B cell (primary cell): ENCODE data around the gene PEX14. TPM values are rescaled to one million over a fixed set of nuclear protein-coding genes. Genes with fewer than 3 reads are reported as not detected.

Experiments used
- ATAC-seq: fragments of 200-7000 bp; cut with Tn5 transposase; one replicate; pipeline ENCODE4 v1.10.0; 2021; ENCODE audit warnings: low read depth, mild to moderate bottlenecking, moderate number of reproducible peaks, moderate library complexity
- CTCF ChIA-PET: fragments of 350-600 bp; sonication (Branson Sonifier 250); formaldehyde crosslinking; loops from one replicate; lab custom pipeline; 2021; ENCODE audit warnings: antibody characterized with exemption, inconsistent platforms; lab: Charles Lee
- POLR2A ChIA-PET: fragments of 350-600 bp; sonication (Branson Sonifier 250); formaldehyde crosslinking; loops from one replicate; lab custom pipeline; 2021; ENCODE audit warnings: antibody characterized with exemption; lab: Charles Lee
- DNase-seq: peaks from one replicate; pipeline ENCODE4 v3.0.0; 2013
- H2AFZ ChIP-seq: 2 replicates; pipeline ENCODE4 v1.6.1; 2012; ENCODE audit warnings: mild to moderate bottlenecking, low read depth, low read length; ENCODE audit not compliant: insufficient read depth, poor library complexity, severe bottlenecking
- H3K27ac ChIP-seq, 2 donors: 1 replicate in 1 of 2; 2 replicates in 1 of 2; pipeline ENCODE4 v1.5.1; 2012 to 2013; ENCODE audit warnings: low read length in 2 of 2, mild to moderate bottlenecking in 2 of 2, moderate library complexity in 1 of 2
- H3K27me3 ChIP-seq, 4 experiments: fragments of 200-600 bp in 1 of 4; sonication (generic) in 1 of 4; replicated peaks in 1 of 4; 1 replicate in 2 of 4; 2 replicates in 2 of 4; pipeline versions ENCODE4 v1.6.1 to v1.7.0; 2013 to 2016; ENCODE audit warnings: low read length in 3 of 4, mild to moderate bottlenecking in 2 of 4, mixed read lengths in 1 of 4, moderate library complexity in 1 of 4; ENCODE audit not compliant: insufficient read depth in 4 of 4, control insufficient read depth in 3 of 4; ENCODE audit errors: control extremely low read depth in 1 of 4
- H3K36me3 ChIP-seq, 2 experiments: replicated peaks in 1 of 2; 1 replicate in 1 of 2; 2 replicates in 1 of 2; pipeline versions ENCODE4 v1.6.1 to v1.7.1; 2013; ENCODE audit warnings: low read length in 1 of 2; ENCODE audit not compliant: insufficient read depth in 2 of 2, control insufficient read depth in 1 of 2; ENCODE audit errors: control extremely low read depth in 1 of 2, extremely low read depth in 1 of 2
- H3K4me1 ChIP-seq, 2 donors: fragments of 200-600 bp in 1 of 2; sonication (generic) in 1 of 2; 1 replicate in 1 of 2; 2 replicates in 1 of 2; pipeline versions ENCODE4 v1.5.1 to v1.6.1; 2013 to 2017; ENCODE audit warnings: low read length in 2 of 2; ENCODE audit not compliant: control insufficient read depth in 2 of 2, insufficient read depth in 2 of 2
- H3K4me2 ChIP-seq: replicated peaks from 2 replicates; pipeline ENCODE3; 2012; ENCODE audit warnings: mild to moderate bottlenecking, low read depth, low read length; ENCODE audit not compliant: poor library complexity, severe bottlenecking
- H3K4me3 ChIP-seq, 5 experiments: fragments of 200-600 bp in 1 of 5; sonication (generic) in 1 of 5; 1 replicate in 3 of 5; 2 replicates in 2 of 5; pipeline versions ENCODE4 v1.5.1 to v1.7.0; 2011 to 2016; ENCODE audit warnings: low read length in 4 of 5, mild to moderate bottlenecking in 4 of 5, low read depth in 2 of 5, control low read depth in 1 of 5, moderate library complexity in 1 of 5; ENCODE audit not compliant: insufficient read depth in 1 of 5; ENCODE audit errors: control extremely low read depth in 1 of 5, extremely low read depth in 1 of 5
- H3K79me2 ChIP-seq: fragments of 200-600 bp; sonication (generic); one replicate; pipeline ENCODE4 v1.6.0; 2016; ENCODE audit warnings: low read length; ENCODE audit not compliant: control insufficient read depth, insufficient read depth
- H3K9ac ChIP-seq: fragments of 200-600 bp; sonication (generic); 2 replicates; pipeline ENCODE4 v1.6.1; 2017; ENCODE audit warnings: mild to moderate bottlenecking, low read length, moderate library complexity
- H3K9me3 ChIP-seq, 3 donors: one replicate each; pipeline versions ENCODE4 v1.6.1 to v1.7.1; 2013; ENCODE audit warnings: low read length in 2 of 3; ENCODE audit not compliant: control insufficient read depth in 2 of 3, insufficient read depth in 1 of 3; ENCODE audit errors: control extremely low read depth in 1 of 3
- H4K20me1 ChIP-seq: 2 replicates; pipeline ENCODE4 v1.6.0; 2012; ENCODE audit warnings: mild to moderate bottlenecking, low read length; ENCODE audit not compliant: insufficient read depth, control insufficient read depth, poor library complexity, severe bottlenecking
- H3K27ac Mint-ChIP-seq: one replicate; pipeline ENCODE4 v1.8.0; 2021; ENCODE audit warnings: mixed read lengths
- H3K27me3 Mint-ChIP-seq: one replicate; pipeline ENCODE4 v1.8.0; 2021; ENCODE audit warnings: mixed read lengths
- H3K4me1 Mint-ChIP-seq: one replicate; pipeline ENCODE4 v1.8.0; 2021; ENCODE audit warnings: mixed read lengths
- H3K4me3 Mint-ChIP-seq: one replicate; pipeline ENCODE4 v1.8.0; 2021; ENCODE audit warnings: mixed read lengths
- H3K9me3 Mint-ChIP-seq: one replicate; pipeline ENCODE4 v1.8.0; 2022; ENCODE audit warnings: mixed read lengths; ENCODE audit not compliant: insufficient read depth
- CTCF ChIP-seq: fragments of 200-600 bp; IDR thresholded peaks from one replicate; pipeline ENCODE4 v1.8.0; 2022; ENCODE audit warnings: antibody characterized with exemption, mild to moderate bottlenecking
- EZH2 ChIP-seq: IDR thresholded peaks from 2 replicates; pipeline ENCODE4 v1.6.1; 2012; ENCODE audit warnings: borderline replicate concordance, low read depth, mild to moderate bottlenecking, moderate library complexity, low read length; ENCODE audit not compliant: insufficient read depth, poor library complexity, severe bottlenecking
- WGBS: methylation state at CpG from one replicate; pipeline ENCODE4 v1.1.5; 2013; ENCODE audit warnings: missing lambda C conversion rate; ENCODE audit not compliant: insufficient coverage; 5-methylcytosine and 5-hydroxymethylcytosine counted together
- intact Hi-C: fragments of 100-400 bp; cut with micrococcal nuclease; formaldehyde crosslinking; loops from one replicate; pipeline ENCODE4 v1.10.0; 2022
- polyA plus RNA-seq: library from polyadenylated mRNA; depleted of rRNA; stranded (reverse); fragments of >200 nt; gene quantifications from 2 replicates; pipeline ENCODE4 v1.2.3, GENCODE V29; 2012
- total RNA-seq, 2 donors: library from RNA; stranded (reverse); fragments of 120-200 nt in 1 of 2; gene quantifications; 1 replicate in 1 of 2; 2 replicates in 1 of 2; pipeline versions ENCODE4 v1.2.3 to v1.2.4, GENCODE V29; 2013 to 2022

Gene PEX14
- total and polyA plus RNA-seq, 2 donors (not counting 1 experiment from before 2014, with no cell fraction given) = 14.1 to 19.3 TPM

DNA sequence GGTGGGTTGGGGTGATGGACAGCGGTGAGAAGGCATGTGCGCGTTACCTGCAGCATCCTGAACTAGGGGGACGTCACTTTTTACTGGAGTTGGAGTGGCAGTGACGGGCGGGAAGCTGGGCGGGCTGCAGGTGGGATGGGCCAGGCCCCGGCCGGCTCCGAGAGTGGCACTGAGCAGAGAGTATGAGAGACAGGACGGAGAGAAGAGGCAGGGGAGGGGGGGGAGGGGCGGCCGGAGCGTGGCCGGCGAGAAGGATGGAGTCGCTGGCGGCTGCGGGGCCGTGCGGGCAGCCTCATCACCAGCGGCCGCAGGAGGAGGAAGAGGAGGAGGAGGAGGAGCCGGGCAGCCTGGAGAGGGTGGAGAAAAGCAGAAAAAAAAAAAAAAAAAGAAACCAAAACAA is 167.2 kb downstream of the PEX14 start:
- ATAC-seq (no peak), DNase-seq (no peak)
- peaks cover 0 to 5% (median 0%) of the 10 kb centered on the region in 3 donors for H3K9me3 ChIP-seq
- H3K9ac ChIP-seq = no peak overlapping the region
- H3K4me2 ChIP-seq = no peak overlapping the region
- no peak overlapping the region for H3K27ac Mint-ChIP-seq
- POLR2A ChIA-PET = no interaction called here
- peaks cover 0 to 21% of the 10 kb centered on the region in 2 experiments for H3K36me3 ChIP-seq
- no peaks in the 10 kb centered on the region for H3K79me2 ChIP-seq
- H2AFZ ChIP-seq = no peak overlapping the region
- H3K9me3 Mint-ChIP-seq = no peaks in the 10 kb centered on the region
- no peak for TF ChIP-seq CTCF
- no peak for TF ChIP-seq EZH2
- H3K4me3 Mint-ChIP-seq = no peak overlapping the region
- no peaks in the 10 kb centered on the region for H3K4me1 Mint-ChIP-seq
- no peak overlapping the region for H3K4me3 ChIP-seq
- H3K27ac ChIP-seq = no peak overlapping the region
- H3K27me3 Mint-ChIP-seq = no peaks in the 10 kb centered on the region
- H3K4me1 ChIP-seq = peaks cover 0 to 4% of the 10 kb centered on the region in 2 donors
- H4K20me1 ChIP-seq = no peaks in the 10 kb centered on the region
- H3K27me3 ChIP-seq = peaks cover 0 to 4% (median 1%) of the 10 kb centered on the region in 4 experiments
- 100% methylated on average over 7 of the region's 24 CpGs for WGBS
- CTCF ChIA-PET = no interaction called here
- intact Hi-C loops = no loop called here

DNA sequence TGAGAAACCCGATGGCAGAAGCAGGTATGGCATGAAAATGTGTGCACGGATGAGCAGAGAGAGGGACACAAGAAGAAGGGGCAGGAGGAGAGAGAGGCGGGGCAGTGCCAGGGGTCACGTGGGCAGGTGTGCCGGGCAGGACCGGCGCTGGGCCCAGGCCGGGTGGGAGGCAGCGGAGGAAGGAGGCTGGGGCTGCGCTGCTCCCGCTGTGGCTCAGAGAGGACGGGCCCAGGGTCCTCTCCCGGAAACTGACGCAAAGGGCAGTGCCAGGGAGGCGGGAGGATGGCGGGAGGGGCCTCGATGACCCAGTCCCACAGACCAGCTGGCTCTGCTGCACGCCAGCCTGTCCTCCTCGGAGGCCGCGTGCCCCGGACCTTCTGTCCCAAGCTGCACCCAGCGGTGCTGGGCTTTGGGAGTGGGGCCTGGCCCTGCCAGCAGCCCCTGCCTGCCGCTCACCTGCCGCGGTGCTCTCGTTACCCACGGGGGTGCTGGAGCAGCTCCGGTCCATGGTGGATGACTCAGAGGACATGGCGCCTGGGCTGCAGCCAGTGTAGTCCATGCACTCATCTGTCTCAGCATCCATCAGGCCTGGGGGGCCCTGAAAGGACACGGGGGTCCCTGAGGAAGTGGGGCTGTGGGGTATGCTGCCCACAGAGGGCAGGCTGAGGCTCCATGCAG is 167.8 kb downstream of the PEX14 start:
- no peaks in the 10 kb centered on the region for H3K4me1 Mint-ChIP-seq
- no peaks in the 10 kb centered on the region for H3K9me3 Mint-ChIP-seq
- POLR2A ChIA-PET = no interaction called here
- no peak for DNase-seq
- Histone ChIP-seq H3K36me3 (peaks cover 0 to 21% of the 10 kb centered on the region in 2 experiments), H3K27ac (no peak overlapping the region), H3K4me3 (no peak overlapping the region), H3K9ac (no peak overlapping the region), H3K79me2 (no peaks in the 10 kb centered on the region), H3K27me3 (peaks cover 0 to 4% (median 1%) of the 10 kb centered on the region in 4 experiments), H2AFZ (no peak overlapping the region), H3K4me1 (peaks cover 0 to 4% of the 10 kb centered on the region in 2 donors), H3K9me3 (peaks cover 0 to 5% (median 0%) of the 10 kb centered on the region in 3 donors), H3K4me2 (no peak overlapping the region), H4K20me1 (no peaks in the 10 kb centered on the region)
- TF ChIP-seq EZH2 (no peak), CTCF (no peak)
- H3K27me3 Mint-ChIP-seq = no peaks in the 10 kb centered on the region
- no peak overlapping the region for H3K4me3 Mint-ChIP-seq
- WGBS = 93% methylated on average over 30 of the region's 31 CpGs
- ATAC-seq = no peak
- CTCF ChIA-PET = no interaction called here
- intact Hi-C loops = no loop called here
- H3K27ac Mint-ChIP-seq = no peak overlapping the region
